GM18517 (cell line): ENCODE measurements around the gene KRAS.
A peak's percentile ranks its signal among the peaks of the same experiment; 100 is the strongest.

ENCODE experiments used
- ATAC-seq: cut with Tn5 transposase; IDR thresholded peaks from one replicate; pipeline ENCODE4 v1.9.1; 2021; ENCODE audit warnings: mild to moderate bottlenecking, moderate library complexity; ENCODE audit not compliant: unreplicated experiment

Gene KRAS

DNA sequence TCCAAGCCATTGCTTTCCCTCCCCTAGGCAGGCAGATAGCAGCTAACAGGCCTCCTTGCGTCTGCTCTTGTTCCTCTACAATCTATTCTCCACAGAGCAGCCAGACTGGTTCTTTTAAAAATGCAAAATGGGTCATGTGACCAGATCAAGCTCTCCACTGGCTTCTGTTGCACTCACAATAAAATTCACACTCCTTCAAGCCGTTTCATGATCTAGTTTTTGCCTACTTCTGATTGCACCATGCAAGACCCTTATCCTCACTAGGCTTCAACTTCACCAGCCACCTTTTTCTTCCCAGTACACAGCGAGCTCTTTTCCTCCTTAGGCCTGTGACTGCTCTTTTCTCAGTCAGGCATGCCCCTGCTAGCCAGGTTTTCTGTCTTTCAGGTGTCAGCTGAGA lies 6.1 kb upstream of the KRAS start:
- ATAC-seq: no peak

DNA sequence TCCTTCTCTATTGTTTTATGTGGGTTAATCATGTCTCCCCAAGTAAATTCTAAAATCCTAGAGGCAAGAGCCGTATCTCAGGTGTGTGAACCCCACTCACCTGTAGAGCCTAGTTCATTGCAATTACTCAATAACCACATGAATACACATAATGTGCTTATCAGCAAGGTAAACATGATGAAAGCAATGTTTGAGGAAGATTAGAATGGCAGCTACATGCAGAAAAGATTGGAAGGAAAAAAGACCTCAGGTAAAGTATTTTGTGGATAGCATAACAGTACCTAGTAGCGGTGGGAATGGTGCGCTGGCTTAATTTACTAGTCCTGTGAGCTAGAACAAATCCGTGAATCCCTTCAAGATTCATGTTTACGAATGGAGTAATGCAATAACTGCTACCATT lies 5.3 kb upstream of the KRAS start:
- no peak for ATAC-seq

DNA sequence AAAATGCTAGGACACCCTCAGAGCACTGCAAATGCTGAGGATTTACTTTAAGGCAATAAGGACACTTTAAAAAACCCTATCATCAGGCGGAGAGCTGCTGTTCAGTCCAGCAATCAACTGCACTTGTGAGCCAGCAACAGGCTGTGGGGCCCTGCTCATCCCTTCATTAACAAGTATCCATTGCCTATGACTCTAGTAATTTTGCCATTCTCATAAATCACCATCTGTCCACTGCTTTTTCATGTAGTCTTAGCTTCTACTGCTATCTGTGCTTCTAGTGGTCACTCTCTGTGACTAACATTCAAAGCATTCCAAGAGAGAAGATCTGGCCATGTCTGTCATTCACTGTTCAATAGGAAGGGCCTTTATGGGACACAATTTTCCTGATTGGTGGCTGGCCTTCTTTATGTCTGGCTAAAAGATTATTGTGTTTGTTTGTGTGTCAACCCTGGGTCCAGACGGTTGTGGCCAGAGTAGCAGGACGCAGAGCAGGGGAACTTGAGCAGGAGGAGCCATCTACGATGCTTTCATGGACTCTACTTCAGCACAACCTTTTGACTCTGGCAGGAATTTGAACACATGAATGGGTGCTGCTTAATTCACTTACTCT lies 3.6 kb upstream of the KRAS start:
- no peak for ATAC-seq

DNA sequence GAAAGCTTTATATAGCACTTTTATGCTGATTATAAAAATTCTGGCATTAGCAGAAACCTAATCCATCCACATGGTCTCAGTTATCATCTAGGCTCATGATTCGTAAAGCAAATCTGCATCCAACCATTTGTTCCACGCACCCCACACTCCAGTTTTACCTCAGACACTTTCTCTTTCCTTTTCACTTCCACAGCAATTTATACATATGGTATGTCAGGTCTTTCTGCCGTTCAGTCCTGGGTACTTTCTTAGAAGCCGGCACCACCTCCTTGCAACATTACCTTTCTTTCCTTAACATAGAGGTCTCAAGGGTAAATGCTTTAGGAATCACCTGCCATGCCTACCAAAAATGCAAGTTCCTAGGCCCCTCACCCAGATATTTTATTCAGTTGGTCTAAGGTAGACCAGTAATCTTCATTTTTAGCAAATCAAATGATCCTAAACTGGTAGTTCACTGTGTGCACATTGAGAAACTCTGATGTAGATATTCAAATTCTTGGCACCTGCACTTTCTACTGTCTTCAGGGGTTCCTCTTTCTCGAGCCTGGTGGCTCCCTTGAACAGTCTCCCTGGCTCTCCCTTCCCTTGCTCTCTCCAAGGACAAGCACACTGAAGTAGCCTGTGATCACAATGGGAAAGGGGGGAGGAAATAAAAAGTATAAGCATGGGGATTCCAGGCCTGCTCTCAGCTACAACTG lies 2.8 kb upstream of the KRAS start:
- ATAC-seq: peak; percentile 27

DNA sequence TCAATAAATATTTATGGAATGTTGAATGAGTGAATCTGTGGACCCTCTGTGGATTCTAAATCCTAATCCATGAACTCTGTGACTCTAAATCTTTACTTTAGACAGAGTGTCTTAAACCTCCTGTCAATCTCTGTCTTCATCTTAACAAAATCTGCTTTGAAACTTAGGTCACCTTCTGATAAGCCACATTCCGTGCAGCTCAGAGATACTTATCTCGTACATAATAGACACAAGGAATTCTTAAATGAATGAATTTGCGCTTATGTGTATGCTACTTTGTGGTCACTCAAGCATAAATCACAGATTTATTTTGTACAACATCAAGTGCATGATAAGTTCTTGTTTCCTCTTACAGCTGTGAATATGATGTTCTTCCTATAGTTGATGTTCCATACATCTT lies 2.2 kb upstream of the KRAS start:
- no peak for ATAC-seq

DNA sequence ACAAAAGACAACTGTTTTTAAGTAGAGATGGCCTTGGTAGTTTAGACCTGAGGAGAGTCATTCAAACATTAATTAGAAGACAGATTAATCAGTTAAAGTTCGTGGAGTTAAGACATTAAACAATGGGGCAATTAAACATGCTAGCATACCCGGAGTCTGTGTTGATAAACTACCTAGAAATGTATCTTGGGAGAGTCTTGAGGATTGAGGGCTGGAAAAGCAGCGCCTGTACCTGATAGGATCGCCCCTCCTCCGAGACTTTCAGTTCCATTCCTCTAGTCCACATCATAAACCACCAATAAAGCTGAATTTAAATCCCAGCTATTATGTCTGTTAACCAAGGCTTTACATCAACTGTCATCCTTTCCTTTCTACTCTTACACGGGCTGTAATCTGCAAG lies 1.0 kb upstream of the KRAS start:
- ATAC-seq: no peak

DNA sequence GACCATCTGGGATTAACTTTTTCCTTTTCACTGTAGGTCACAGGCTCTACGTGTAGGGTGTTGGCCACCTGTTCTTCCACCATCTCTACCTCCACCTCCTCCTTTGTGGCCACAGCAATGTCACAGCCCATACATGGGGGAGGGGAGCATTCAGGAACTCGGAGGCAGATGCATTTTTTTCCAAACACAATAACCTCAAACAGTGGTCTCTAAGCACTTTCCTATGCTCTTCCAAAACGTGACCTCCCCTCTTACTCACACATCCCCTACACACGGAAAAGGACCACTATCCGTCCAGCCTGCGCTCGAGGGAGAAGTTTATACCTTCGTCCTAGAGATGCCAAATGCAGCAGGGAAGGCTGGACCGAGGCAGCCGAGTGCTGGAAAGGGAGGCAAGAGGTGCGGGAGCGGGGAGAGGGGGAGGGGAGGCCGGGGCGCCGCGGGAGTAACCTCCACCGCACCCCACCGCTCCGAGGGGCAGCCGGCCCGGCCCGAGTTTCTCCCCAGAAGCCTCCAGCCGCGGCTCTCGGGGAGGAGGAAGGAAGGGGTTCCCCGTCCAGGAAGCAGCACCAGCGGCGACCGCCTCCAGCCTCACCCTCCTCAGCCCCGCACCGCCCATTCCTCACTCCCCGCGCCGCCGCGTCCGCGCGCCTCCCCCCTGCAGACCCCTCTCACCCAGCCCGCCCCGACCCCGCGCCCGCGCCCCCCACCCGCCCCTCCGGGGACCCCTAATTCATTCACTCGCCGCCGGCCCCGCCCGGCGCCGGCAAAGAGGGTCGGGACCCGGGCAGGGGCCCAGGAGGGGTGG lies 594 bp downstream of the KRAS start:
- no peak for ATAC-seq

DNA sequence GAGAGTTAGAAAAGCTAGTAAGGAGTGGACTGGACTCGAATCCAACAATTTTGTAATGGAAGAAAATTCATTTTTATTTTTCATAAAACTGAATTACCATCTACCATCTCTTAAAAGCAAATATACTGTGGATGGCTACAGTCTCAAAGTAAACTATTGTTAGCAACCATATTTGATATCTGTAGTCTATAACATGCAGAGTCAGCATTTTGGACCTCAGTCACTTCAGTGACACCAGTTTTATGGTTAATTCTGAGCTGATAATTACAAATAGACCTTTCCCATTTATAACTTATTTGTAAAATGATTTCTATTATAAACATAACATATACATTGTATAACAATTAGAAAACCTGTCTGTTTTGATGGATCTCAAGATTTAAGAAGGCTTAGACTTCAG lies 2.0 kb downstream of the KRAS start:
- ATAC-seq: no peak

DNA sequence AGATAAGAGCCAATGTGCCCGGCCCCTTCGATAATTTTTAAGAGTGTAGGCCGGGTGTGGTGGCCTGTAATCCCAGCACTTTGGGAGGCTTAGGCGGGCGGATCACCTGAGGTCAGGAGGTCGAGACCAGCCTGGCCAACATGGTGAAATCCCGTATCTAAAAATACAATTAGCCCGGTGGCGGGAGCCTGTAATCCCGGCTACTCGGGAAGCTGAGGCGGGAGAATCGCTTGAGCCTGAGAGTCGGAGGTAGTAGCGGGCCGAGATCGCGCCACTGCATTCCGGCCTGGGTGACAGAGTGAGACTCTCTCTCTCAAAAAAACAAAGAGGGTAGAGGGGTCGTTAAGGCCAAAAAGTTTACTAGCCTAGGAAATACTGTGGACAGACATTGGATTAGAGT lies 2.6 kb downstream of the KRAS start:
- ATAC-seq: no peak

DNA sequence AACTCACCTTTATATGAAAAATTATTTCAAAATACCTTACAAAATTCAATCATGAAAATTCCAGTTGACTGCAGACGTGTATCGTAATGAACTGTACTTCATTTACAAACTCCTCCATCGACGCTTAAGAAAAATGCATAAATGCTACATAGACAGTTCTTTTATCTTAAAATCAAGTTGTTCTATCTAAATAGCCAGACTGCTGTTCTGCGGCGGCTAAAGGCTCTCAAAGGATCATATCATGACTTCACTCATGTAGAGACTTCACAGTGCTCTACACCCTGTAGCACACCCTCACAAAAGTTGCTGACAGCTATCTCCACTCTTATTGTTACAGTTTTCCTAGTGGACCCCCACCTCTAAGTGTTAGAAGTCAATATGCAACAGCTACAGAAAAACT lies 5.2 kb downstream of the KRAS start:
- no peak for ATAC-seq

DNA sequence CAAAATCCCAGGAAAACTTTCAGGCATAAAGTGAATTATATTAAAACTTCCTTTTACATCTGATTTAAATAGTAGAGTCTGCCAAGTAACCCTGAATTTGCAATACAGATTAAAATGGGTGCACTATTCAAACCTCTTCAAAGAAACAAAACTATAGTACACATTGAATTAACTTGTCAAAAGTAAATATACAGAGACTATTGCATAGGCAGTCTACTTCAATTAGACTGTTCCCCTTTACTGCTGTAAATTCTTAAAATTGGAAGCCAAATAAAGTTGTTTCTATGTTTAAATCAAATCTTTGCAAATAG lies 7.1 kb downstream of the KRAS start:
- ATAC-seq: no peak

DNA sequence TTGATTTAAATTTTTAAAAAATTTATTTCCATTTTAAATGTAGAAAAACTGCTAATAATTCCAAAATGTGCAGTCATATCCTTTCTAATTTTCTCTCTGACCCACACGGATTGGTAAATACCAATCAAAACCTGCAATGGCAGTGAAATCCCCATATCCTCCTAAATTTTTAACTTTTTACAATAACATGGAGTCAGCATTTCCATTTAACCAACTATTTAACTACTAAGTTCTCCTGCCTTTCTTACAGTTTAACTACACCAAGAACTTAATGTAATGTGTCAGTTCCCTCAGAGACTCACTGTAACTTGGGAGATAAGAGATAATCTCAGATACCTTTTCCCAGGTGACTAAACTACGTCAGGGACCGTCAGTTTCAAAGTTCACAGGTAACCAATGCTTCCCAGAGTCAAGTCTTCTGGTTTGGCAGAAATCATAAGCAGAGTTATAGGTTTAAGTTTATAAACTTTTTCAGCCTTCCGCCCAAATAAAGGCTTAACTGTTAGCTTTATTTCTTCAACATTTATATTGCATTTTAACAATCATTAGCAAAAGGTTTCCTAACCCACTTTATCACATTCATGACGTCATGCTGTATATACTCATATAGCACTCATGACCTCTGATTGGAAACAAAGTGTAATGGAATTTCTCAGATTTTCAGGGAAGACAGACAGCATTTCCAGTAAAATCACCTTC lies 7.6 kb downstream of the KRAS start:
- ATAC-seq: no peak

DNA sequence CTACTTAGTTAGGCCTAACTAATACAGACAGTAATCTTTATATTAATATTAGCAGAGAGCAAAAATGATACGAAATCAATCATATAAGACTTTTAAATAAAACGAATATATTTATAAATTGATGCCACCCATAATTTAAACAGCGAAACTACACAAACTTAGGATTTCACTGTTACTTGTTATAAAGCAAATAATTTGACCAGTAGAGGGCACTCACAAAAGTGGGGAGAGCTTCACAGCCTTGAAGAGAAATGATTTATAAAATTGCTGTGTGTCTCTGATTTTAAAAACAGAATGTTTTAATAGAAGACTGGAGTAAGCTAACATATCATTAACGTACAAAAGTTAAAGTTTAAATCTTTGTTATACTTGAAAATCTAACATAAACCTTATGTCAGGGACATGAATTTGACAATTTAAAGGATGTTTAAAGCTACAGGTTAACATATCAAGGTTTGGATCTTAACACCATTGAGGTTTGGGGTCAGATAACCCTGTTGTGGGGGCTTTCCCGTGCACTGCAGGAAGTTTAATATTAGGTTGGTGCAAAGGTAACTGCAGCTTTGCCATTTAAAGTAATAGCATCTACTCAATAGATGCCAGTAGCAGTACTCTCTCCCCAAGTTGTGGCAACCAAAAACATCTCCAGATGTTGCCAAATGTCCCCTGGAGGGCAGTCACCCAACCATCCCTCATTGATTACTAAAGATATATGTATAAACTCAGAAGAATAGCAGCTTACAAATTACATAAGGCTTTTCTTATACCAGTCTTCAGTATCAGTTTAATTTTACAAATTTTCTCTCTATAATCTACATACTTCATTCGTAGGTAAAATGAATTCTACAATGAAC lies 9.3 kb downstream of the KRAS start:
- peak; percentile 51 for ATAC-seq

DNA sequence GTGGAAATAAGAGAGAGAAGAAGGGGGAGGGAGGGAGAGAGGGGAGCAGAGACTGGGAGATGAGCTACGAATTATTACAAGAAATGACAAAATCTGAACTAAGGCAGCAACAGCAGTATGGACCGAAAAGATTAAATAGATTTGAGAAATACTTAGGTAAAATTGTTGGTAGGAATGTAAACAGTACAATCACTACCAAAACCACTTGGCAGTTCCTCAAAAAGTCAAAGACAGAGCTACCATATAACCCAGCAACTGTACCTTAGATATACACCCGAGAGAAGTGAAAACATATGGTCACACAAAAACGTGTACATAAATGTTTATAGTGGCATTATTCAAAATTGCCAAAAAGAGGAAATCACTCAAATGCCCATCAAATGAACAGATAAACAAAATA lies 14.1 kb downstream of the KRAS start:
- no peak for ATAC-seq

DNA sequence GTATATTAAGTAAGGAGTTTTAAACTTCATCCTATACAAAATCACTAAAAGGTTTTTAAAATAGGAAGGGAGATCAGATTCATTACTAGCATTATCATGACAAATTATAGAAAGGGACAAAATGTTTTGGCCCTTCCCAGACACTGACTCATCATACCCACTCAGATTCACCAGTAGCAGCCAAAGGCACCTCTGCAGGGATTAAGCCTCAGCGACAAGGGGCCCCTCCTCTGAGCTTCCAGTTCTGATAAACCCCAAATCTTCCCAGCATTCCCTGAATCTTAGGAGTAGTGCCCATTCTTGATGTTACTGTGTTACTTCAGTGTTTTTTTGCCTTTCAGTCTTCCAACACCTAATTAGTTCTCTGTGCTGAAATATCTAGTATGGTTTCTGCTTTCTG lies 14.5 kb downstream of the KRAS start:
- no peak for ATAC-seq

DNA sequence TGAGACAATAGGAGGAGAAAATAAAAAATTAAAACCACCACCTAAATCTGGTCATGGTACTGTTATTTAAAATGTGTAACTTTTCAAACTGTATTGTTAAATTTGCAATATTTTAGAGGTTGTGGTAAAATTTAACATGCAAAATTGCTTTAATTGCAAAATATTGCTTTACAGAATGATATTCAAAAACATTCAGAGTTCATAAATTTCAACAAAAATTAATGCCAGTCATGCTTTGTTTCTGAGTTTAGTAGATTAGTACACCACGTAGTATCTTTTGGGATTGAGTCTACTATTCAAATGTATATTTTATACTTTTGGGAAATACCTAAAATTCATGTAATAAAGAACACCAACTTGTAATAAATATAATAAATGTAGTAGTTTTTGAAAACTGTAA lies 37.4 kb downstream of the KRAS start:
- ATAC-seq: no peak

DNA sequence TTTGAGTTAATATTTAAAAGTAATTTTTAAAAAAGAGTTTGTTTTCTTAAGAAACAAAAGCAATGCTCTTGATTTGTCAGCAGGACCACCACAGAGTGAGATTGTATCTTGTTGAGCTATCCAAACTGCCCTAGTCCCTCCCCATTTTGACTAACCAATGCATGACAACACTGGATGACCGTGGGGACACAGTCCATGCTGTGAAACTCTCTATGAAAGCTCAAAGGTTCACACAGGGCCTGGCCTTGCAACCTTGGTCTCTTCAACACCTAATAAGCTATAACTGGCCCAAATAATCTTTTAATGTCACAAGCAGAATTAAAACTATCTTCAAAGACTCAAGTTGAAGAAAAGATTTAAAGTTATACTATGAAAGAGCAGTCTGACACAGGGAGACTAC lies 42.2 kb downstream of the KRAS start:
- no peak for ATAC-seq

DNA sequence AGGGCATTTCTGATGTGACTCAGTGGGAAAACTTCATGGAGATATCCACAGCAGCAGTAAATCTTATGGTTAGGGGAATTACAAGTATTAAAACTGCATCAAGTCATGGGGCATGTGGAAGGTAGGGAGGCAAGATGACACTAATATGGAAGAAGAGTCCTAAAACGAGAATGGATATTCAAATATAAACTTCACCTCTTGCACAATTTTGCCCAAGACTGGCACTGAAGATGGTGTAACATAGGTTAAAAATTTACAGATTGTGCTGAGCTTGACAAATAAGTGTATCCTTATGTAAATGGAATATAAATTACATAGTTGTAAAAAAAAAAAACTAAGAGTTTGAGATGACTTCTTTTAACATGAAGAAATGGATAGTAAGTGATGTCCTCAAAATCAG lies 42.9 kb downstream of the KRAS start:
- no peak for ATAC-seq

DNA sequence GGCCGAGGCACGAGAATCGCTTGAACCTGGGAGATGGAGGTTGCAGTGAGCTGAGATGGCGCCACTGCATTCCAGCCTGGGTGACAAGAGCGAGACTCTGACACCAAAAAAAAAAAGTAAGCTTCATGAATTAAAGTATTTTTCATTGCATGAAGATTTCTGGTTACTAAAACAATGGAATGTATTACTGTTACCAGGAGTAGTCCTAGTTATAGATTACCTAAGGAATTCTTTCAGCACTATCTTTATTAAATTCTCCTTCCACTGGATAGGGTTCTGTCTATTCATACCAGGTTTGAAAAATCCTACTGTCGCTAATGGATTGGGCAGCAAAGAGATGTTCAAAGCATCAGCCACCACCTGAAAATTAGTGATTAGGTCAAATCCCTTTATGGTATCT lies 43.3 kb downstream of the KRAS start:
- ATAC-seq: no peak

DNA sequence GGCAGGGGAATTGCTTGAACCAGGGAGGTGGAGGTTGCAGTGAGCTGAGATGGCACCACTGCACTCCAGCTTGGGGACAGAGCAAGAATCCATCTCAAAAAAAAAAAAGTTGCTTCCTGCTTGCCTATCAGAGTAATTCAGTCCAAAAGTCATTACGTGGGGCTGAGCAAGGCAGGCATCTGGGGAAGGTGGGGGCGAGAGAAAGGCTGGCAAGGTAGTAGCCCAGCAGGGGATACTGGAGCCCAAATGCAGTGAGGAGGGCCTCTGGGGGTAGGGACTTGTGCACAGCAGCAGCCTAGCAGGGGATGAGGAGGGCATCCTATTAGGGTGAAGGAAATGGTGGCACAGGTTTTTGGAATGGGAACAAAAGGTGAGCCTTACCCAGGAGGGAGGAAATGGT lies 48.6 kb downstream of the KRAS start:
- no peak for ATAC-seq

DNA sequence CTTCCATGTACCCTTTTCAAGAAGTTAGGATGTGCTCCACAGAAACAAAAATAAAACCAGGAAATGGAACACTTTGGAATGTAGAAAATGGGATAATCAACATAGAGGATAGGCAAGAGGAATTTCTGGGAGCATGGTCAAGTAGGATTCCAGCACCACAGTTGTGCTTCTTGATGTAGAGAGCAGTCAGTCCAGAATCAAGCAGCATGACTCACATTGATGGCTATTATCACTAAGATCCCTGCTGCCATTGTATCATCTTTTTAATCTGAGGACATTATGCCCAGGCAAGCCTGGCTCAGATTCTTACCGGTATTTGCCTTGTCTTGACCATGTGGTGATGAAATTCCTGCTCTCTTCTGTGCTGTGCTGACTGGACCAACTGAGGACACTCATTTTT lies 50.0 kb downstream of the KRAS start:
- no peak for ATAC-seq
